ENCODE data around the gene PRKRIP1.
"Not testable (repeated sequence)": the region's sequence is repeated elsewhere in the genome, so short reads cannot be mapped to it uniquely, and the experiment has no call there.

The PRKRIP1 gene

DNA sequence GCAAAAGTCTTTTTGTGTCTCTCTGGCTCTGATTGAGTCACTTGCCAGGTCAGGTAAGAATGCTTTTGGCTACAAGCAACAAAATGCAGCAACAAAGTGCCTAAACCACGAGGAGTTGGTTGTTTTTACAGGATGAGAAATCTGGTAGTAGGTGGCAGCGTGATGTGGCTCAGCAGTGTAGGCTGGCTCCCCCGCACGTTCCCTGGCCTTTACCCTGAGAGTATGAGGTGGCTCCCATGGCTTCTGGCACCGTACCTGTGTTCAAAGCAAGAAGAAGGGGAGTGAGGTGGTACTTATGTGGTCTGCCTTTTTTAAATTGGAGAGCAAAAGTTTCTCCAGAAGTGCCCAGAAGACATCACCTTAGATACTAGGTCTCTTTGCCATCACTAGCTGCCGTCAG is 11.7 kb downstream of the PRKRIP1 start:
- no peak overlapping the region for H3K4me3 ChIP-seq (ENCODE audit: low read length)
- peaks cover 96% of the 10 kb centered on the region for H3K36me3 ChIP-seq (ENCODE audit: insufficient read depth, low read depth, low read length)
- H3K9me3 ChIP-seq (ENCODE audit: insufficient read depth, low read depth, low read length), result peaks cover 3% of the 10 kb centered on the region; the same call in 1 of the 2 replicates
- H3K4me1 ChIP-seq (ENCODE audit: insufficient read depth, low read length), result no peaks in the 10 kb centered on the region
- H3K27me3 ChIP-seq (ENCODE audit: insufficient read depth, low read length), result no peaks in the 10 kb centered on the region
- no peak overlapping the region for H3K27ac ChIP-seq (ENCODE audit: low read length)
- no peak overlapping the region for H3K9ac ChIP-seq (ENCODE audit: low read depth, low read length)

DNA sequence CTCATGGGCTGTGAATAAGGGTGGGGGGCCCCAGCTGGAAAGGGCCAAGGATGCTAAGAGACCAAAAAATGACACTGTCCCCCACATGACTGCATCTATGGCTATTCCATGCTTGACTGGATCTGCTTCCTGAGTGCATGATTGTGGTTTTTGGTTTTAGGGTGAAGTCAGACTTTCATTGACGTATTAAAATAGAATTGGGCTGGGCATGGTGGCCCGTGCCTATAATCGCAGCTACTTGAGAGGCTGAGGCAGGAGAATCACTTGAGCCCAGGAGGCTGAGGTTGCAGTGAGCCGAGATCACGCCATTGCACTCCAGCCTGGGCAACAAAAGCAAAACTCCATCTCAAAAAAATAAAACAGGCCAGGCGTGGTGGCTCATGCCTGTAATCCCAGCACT is 12.4 kb downstream of the PRKRIP1 start:
- H3K9ac ChIP-seq (ENCODE audit: low read depth, low read length); H3K27ac ChIP-seq (ENCODE audit: low read length); H3K27me3 ChIP-seq (ENCODE audit: insufficient read depth, low read length); H3K9me3 ChIP-seq (ENCODE audit: insufficient read depth, low read depth, low read length); H3K4me1 ChIP-seq (ENCODE audit: insufficient read depth, low read length); H3K4me3 ChIP-seq (ENCODE audit: low read length): not testable (repeated sequence)
- H3K36me3 ChIP-seq (ENCODE audit: insufficient read depth, low read depth, low read length), result peaks cover 96% of the 10 kb centered on the region

DNA sequence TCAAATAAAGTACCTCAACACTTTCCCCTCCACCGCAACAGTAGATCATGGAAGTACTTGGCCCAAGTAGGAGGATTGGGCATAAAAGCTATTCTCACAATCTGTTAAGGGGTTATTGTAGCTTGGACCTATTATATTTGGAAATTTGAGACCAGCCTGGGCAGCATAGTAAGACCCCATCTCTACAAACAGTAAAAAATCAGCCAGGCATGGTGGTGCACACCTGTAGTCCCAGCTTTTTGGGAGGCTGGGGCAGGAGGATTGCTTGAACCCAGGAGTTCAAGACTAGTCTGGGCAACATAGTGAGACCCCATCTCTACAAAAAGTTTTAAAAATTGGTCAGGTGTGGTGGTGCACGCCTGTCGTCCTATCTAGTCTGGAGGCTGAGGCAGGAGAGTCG is 13.2 kb downstream of the PRKRIP1 start:
- Histone ChIP-seq H3K4me1 (ENCODE audit: insufficient read depth, low read length) (no peaks in the 10 kb centered on the region), H3K9me3 (ENCODE audit: insufficient read depth, low read depth, low read length) (peaks cover 3% of the 10 kb centered on the region; the same call in 1 of the 2 replicates), H3K4me3 (ENCODE audit: low read length) (no peak overlapping the region), H3K27ac (ENCODE audit: low read length) (no peak overlapping the region), H3K27me3 (ENCODE audit: insufficient read depth, low read length) (no peaks in the 10 kb centered on the region), H3K36me3 (ENCODE audit: insufficient read depth, low read depth, low read length) (peaks cover 95% of the 10 kb centered on the region), H3K9ac (ENCODE audit: low read depth, low read length) (no peak overlapping the region)

DNA sequence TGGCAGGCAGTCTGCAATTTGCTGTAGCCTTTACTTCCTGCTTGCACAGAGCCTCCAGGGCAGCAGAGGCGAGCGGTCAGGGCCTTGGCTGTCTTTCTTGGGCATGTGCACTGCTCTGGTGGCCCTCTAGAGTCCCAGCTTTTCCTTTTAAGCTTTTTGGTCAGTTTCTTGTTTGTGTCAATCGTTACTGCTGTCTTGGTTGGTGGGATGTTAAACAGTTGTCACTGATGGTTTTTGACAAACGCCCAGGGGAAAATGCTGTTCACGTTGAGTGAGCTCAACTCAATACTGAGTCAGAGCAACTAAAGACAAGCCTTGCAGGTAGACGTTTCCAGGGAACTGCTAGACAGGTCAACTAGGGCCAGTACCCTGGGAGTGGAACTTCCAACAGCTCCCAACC is 14.0 kb downstream of the PRKRIP1 start:
- H3K27me3 ChIP-seq (ENCODE audit: insufficient read depth, low read length), result no peaks in the 10 kb centered on the region
- peaks cover 96% of the 10 kb centered on the region for H3K36me3 ChIP-seq (ENCODE audit: insufficient read depth, low read depth, low read length)
- H3K4me1 ChIP-seq (ENCODE audit: insufficient read depth, low read length), result no peaks in the 10 kb centered on the region
- no peak overlapping the region for H3K27ac ChIP-seq (ENCODE audit: low read length)
- no peak overlapping the region for H3K9ac ChIP-seq (ENCODE audit: low read depth, low read length)
- peaks cover 3% of the 10 kb centered on the region; the same call in 1 of the 2 replicates for H3K9me3 ChIP-seq (ENCODE audit: insufficient read depth, low read depth, low read length)
- no peak overlapping the region for H3K4me3 ChIP-seq (ENCODE audit: low read length)

DNA sequence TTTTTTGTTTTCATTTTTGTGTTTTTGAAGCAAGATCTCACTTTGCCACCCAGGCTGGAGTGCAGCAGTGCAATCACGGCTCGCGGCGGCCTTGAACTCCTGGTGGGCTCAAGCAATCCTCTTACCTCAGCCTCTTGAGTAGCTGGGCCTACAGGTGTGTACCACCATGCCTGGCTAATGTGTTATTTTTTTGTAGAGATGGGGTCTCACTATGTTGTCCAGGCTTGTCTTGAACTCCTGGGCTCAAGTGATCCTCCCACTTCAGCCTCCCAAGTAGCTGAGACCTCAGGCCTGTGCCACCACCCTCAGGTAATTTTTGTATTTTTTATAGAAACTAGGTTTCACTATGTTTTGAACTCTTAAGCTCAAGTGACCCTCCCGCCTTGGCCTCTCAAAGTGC is 14.8 kb downstream of the PRKRIP1 start:
- Histone ChIP-seq H3K36me3 (ENCODE audit: insufficient read depth, low read depth, low read length) (peaks cover 95% of the 10 kb centered on the region), H3K4me1 (ENCODE audit: insufficient read depth, low read length) (no peaks in the 10 kb centered on the region), H3K9ac (ENCODE audit: low read depth, low read length) (no peak overlapping the region)

DNA sequence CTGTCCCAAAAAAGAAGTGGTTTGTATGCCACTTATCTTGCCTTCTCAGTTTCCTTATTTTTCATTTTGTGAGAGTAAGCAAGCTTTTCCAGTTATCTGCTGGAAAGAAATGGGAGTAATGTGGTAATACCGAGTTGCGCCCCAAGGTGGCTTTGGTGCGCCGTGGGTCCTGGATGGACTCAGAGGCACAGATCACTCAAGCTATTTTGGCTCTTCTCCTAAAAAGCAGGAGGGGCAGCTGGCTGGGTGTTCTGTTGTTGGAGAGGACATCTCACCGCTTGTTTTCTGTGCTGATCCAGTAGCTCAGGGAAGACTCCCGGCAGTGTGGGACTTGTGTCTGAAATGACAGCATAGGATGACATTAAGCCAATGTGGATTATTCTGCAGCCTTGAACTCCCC is 16.4 kb downstream of the PRKRIP1 start:
- Histone ChIP-seq H3K9me3 (ENCODE audit: insufficient read depth, low read depth, low read length) (peaks cover 3% of the 10 kb centered on the region; the same call in 1 of the 2 replicates), H3K36me3 (ENCODE audit: insufficient read depth, low read depth, low read length) (peaks cover 92% of the 10 kb centered on the region), H3K27ac (ENCODE audit: low read length) (no peak overlapping the region), H3K9ac (ENCODE audit: low read depth, low read length) (no peak overlapping the region), H3K27me3 (ENCODE audit: insufficient read depth, low read length) (no peaks in the 10 kb centered on the region), H3K4me1 (ENCODE audit: insufficient read depth, low read length) (no peaks in the 10 kb centered on the region), H3K4me3 (ENCODE audit: low read length) (no peak overlapping the region)

More for the DNA sequence above, 14.8 kb downstream of the PRKRIP1 start:
- Histone ChIP-seq H3K9me3 (ENCODE audit: insufficient read depth, low read depth, low read length) (peaks cover 3% of the 10 kb centered on the region; the same call in 1 of the 2 replicates), H3K4me3 (ENCODE audit: low read length) (no peak overlapping the region), H3K27me3 (ENCODE audit: insufficient read depth, low read length) (no peaks in the 10 kb centered on the region), H3K27ac (ENCODE audit: low read length) (no peak overlapping the region)

DNA sequence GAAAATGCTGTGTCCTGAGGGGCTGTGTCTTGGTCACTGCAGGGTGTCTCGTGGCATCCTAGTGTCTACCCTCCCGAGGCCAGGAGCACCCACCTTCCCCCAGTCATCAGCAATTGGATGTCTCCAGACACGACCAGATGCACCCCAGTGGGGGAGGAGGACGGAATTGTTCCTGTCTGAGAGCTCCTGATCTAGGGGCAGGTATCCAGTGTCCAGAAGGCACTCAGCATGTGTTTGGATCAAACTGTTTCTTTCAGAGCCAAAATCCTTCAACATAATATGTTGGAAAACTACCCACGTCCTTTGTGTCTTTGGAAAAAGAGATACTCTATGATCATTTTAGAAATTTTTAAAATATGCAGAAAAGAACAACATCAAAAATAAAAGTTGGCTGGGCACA is 16.9 kb downstream of the PRKRIP1 start:
- Histone ChIP-seq H3K9me3 (ENCODE audit: insufficient read depth, low read depth, low read length) (peaks cover 3% of the 10 kb centered on the region; the same call in 1 of the 2 replicates), H3K27ac (ENCODE audit: low read length) (no peak overlapping the region), H3K9ac (ENCODE audit: low read depth, low read length) (no peak overlapping the region), H3K27me3 (ENCODE audit: insufficient read depth, low read length) (no peaks in the 10 kb centered on the region), H3K4me1 (ENCODE audit: insufficient read depth, low read length) (no peaks in the 10 kb centered on the region), H3K4me3 (ENCODE audit: low read length) (no peak overlapping the region), H3K36me3 (ENCODE audit: insufficient read depth, low read depth, low read length) (peaks cover 88% of the 10 kb centered on the region)

DNA sequence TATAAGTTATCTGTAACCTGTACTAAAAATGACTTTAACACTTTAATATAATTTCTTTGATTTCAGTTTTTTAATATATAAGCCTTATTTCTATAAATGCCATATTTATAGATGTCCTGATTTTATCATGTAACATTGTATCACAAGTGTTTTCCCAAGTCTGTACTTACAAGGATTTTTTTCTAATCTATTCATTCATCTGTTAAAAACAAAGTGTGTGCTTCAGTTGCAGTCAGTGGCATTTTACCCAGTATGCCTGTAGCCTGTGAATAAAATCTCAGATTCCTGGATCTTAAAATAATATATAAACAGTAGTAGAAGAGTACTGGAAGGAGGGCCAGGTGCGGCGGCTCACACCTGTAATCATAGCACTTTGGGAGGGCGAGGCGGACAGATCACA is 17.4 kb downstream of the PRKRIP1 start:
- H3K4me3 ChIP-seq (ENCODE audit: low read length), result no peak overlapping the region
- peaks cover 88% of the 10 kb centered on the region for H3K36me3 ChIP-seq (ENCODE audit: insufficient read depth, low read depth, low read length)
- H3K9me3 ChIP-seq (ENCODE audit: insufficient read depth, low read depth, low read length), result peaks cover 3% of the 10 kb centered on the region; the same call in 1 of the 2 replicates
- H3K9ac ChIP-seq (ENCODE audit: low read depth, low read length), result no peak overlapping the region
- H3K27ac ChIP-seq (ENCODE audit: low read length), result no peak overlapping the region
- no peaks in the 10 kb centered on the region for H3K27me3 ChIP-seq (ENCODE audit: insufficient read depth, low read length)
- no peaks in the 10 kb centered on the region for H3K4me1 ChIP-seq (ENCODE audit: insufficient read depth, low read length)

DNA sequence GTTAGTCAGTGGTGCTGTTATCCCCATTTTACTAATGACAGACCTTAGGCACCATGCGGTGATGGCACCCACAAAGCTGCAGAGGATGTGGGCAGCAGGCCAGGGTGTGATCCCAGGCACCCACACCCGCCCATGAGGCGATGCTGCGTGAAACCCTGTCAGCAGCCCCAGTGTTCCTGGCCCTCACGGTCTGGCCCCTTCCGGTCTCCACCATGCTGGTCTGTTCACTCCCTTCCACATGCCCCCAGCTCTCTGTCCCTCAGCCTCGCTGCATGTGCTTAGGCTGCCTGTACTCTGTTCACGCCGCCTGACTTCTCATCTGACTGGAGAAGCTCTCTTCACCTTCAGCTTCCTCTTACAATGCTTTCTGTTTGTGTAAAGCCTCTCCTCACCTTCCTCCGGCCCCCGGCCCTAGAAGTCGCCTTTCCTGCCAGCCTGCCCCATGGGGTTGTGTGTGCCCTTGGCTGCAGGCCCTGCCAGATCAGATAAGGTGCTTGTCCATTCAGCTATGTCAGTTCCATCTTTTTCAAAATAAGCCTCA is 19.6 kb downstream of the PRKRIP1 start:
- H3K4me3 ChIP-seq (ENCODE audit: low read length), result no peak overlapping the region
- no peaks in the 10 kb centered on the region for H3K4me1 ChIP-seq (ENCODE audit: insufficient read depth, low read length)
- H3K9ac ChIP-seq (ENCODE audit: low read depth, low read length), result no peak overlapping the region

DNA sequence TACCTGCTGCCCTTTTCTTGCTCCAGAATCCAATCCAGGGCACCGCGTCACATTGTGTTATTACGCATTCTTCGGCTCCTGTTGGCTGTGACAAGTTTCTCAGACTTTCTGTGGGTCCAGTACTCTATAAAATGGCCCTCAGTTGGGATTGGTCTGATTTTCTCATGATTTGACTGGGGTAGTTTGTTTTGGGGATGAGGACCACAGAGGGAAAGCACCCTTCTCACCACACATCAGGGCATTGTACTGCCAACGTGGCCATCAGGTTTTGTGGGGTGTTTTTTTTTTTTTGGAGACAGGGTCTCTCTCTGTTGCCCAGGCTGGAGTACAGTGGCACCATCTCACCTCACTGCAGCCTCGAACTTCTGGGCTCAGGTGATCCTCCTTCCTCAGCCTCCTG is 20.2 kb downstream of the PRKRIP1 start:
- Histone ChIP-seq H3K27ac (ENCODE audit: low read length) (no peak overlapping the region), H3K4me3 (ENCODE audit: low read length) (no peak overlapping the region), H3K9me3 (ENCODE audit: insufficient read depth, low read depth, low read length) (no peaks in the 10 kb centered on the region), H3K9ac (ENCODE audit: low read depth, low read length) (no peak overlapping the region), H3K36me3 (ENCODE audit: insufficient read depth, low read depth, low read length) (peaks cover 82% of the 10 kb centered on the region), H3K4me1 (ENCODE audit: insufficient read depth, low read length) (no peaks in the 10 kb centered on the region), H3K27me3 (ENCODE audit: insufficient read depth, low read length) (no peaks in the 10 kb centered on the region)

More for the DNA sequence above, 19.6 kb downstream of the PRKRIP1 start:
- Histone ChIP-seq H3K9me3 (ENCODE audit: insufficient read depth, low read depth, low read length) (no peaks in the 10 kb centered on the region), H3K27ac (ENCODE audit: low read length) (no peak overlapping the region), H3K36me3 (ENCODE audit: insufficient read depth, low read depth, low read length) (peaks cover 83% of the 10 kb centered on the region), H3K27me3 (ENCODE audit: insufficient read depth, low read length) (no peaks in the 10 kb centered on the region)

DNA sequence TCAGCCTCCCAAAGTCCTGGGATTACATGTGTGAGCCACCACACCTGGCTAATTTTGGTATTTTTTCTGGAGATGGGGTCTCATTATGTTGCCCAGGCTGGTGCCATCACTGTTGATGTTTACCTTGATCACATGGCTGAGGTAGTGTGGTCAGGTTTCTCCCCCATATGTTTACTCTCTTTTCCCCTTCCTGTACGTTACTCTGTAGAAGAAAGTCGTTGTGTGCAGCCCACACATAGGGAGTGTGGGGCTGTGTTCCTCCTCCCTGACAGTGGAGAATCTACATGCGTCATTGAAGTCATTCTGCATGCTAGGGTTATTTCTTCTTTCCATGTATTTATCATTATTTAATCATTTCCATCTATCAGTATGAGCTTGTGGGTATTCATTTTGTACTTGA is 20.9 kb downstream of the PRKRIP1 start:
- Histone ChIP-seq H3K36me3 (ENCODE audit: insufficient read depth, low read depth, low read length) (peaks cover 79% of the 10 kb centered on the region), H3K9me3 (ENCODE audit: insufficient read depth, low read depth, low read length) (no peaks in the 10 kb centered on the region), H3K4me1 (ENCODE audit: insufficient read depth, low read length) (no peaks in the 10 kb centered on the region), H3K27ac (ENCODE audit: low read length) (no peak overlapping the region), H3K27me3 (ENCODE audit: insufficient read depth, low read length) (no peaks in the 10 kb centered on the region), H3K9ac (ENCODE audit: low read depth, low read length) (no peak overlapping the region), H3K4me3 (ENCODE audit: low read length) (no peak overlapping the region)

DNA sequence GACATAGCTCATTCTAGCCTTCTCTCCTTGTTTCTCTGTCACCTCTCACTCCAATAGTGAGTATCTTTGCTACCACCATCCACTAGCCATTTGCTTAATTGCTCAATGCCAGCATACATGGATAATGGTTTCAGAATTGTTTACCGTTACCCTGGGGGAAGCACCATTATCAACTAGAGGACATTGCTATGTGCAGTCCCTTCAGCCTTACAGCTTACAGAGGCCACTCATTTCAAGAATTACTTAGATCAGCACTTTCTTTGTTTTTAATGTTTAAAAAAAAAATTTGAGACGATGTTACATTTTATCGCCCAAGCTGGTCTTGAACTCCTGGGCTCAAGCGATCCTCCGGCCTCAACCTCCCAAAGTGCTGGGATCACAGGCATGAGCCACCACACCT is 22.4 kb downstream of the PRKRIP1 start:
- Histone ChIP-seq H3K4me3 (ENCODE audit: low read length) (no peak overlapping the region), H3K9ac (ENCODE audit: low read depth, low read length) (no peak overlapping the region), H3K9me3 (ENCODE audit: insufficient read depth, low read depth, low read length) (no peaks in the 10 kb centered on the region), H3K4me1 (ENCODE audit: insufficient read depth, low read length) (no peaks in the 10 kb centered on the region), H3K27ac (ENCODE audit: low read length) (no peak overlapping the region), H3K36me3 (ENCODE audit: insufficient read depth, low read depth, low read length) (peaks cover 66% of the 10 kb centered on the region), H3K27me3 (ENCODE audit: insufficient read depth, low read length) (no peaks in the 10 kb centered on the region)

Data from iPS-20b (cell line).